ENCODE results near the gene PIP4K2B.
"Not testable (repeated sequence)": the region's sequence is repeated elsewhere in the genome, so short reads cannot be mapped to it uniquely, and the experiment has no call there.

Gene PIP4K2B

DNA sequence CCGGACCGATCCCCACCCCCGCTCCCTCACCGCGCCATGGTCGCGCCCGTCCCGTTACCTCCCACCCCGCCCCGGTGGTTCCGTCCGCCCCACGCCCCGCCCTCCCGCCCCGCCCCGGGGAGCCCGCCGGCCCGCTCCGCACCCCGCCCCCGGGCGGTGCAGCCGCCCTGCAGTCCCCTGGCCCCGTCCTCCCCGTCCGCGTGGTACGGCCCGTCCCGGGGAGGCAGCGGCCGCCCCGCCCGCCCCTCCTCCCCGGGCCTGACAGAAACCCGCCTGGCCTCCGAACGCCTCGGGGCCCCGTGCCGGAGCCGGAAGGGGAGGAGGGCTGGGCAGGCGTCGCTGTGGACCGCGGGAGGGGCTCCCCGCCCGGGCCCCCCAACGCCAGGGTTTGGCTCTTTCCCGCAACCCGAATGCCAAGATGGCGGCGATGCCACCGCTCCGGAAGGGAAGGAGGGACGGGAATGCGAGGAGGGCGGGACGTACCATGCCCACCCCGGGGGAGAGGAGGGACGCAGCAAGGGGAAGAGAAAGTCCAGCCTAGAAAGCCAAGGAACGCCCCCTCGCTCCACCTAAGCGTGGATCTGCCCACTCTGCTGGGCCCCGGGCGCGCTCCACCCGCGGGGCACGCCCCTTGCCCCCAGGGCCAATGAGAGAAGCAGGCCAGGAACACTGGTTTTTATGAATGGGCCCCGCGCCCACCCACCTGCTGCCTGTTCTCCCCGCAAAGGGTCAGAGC, at the start of gene PIP4K2B:
Gene PIP4K2B (minus strand): TSS at position 56 of the 736 bp plus-strand sequence. CDS start 132 bp downstream, outside the sequence.
- peak; percentile 67 to 70 for DNase-seq (ENCODE audit: low read depth in 2 of 2)

DNA sequence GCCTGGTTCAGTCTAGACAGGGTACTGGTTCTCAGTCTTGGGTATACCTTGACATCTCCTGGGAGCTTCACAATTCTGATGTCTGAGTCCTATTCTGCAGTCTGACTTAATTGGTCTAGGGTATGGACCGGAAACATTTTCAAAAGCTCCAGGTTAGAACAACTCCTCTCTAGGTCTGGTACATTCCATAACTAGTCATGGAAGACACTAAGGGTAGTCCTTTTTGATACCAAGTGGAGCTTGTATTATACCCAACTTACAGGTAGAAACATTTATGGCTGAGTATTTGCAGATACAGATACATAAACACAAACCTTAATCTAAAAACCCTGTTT, 49.2 kb upstream of the PIP4K2B start:
- DNase-seq (ENCODE audit: low read depth in 2 of 2), result no peak

DNA sequence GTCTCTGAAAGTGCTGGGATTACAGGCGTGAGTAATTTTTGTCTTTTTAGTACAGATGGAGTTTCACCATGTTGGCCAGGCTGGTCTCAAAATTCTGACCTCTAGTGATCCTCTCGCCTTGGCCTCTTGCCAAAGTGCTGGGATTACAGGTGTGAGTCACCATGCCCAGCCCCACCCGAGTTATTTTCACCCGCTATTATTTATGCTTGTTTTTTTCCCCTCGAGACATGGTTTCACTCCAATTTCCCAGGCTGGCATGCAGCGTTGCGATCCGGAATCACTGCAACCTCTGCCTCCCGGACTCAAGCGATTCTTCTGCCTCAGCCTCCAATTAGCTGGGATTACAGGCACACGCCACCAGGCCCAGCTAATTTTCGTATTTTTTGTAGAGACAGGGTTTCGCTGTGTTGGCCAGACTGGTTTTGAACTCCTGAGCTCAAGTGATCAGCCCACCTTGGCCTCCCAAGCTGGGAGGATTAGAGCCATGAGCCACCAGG, 45.0 kb upstream of the PIP4K2B start:
- no peak for DNase-seq (ENCODE audit: low read depth in 2 of 2)

DNA sequence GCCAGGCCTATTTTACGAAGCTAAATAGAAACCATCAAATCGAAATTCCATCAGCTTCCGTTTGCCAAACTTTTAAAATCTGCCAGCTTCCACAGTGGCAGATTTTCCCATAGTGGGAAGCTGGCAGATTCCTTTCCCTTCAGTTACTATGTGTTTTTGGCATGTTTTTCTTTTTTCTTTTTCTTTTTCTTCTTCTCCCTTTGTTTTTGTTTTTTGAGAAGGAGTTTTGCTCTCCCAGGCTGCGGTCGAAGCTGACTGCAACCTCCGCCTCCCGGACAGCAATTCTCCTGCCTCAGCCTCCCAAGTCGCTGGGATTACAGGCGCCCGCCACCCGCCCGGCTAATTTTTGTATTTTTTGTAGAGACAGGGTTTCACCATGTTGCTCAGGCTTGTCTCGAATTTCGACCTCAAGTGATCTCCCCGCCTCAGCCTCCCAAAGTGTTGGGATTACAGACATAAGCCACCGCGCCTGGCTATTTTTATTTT, 26.4 kb upstream of the PIP4K2B start:
- no peak for DNase-seq (ENCODE audit: low read depth in 2 of 2)

DNA sequence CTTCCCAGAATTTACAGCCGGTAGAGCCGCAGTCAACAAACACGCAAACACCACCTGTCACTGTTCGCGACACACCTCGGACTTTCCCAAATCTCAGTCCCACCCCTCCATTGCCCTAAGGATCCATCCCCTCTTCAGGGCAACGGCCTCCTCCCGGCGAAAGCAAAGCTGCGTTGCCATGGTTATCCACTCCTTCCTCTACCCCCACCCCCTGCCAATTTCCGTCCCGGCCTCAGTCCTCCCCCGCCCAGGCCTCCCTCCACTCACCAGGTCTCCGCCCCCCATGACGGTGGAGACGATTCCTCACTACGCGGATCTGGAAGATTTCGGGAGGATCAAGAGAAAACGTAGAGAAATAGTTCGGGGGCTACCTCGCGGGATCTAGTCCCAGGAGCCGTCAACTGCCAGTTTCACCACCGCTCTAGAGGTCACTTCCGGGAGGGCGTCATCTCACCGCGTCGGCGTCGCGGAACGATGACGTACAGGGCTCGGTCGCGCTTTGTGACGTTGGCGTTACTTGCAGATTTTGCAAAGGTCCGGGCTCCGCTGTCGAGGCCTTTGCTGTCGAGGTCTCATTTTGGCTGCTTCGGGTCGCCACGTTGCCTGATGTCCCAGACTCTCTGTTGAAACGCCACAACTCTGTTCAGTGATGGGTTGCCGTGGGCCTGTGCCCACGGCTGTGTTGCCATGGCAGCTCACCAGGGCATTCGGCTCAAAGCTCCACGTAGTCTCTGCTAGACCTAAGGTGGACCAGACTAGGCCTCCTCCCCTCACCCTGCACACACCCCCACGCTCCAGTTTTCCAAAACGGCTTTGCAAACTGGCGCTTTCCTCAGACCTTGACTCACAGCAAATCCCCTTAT, 25.8 kb upstream of the PIP4K2B start, which contains the start of gene CWC25:
Gene CWC25 (minus strand): TSS at position 423 of the 863 bp plus-strand sequence. CDS start 138 bp downstream, at position 285.
- peak; percentile 88 to 91 for DNase-seq (ENCODE audit: low read depth in 2 of 2)

DNA sequence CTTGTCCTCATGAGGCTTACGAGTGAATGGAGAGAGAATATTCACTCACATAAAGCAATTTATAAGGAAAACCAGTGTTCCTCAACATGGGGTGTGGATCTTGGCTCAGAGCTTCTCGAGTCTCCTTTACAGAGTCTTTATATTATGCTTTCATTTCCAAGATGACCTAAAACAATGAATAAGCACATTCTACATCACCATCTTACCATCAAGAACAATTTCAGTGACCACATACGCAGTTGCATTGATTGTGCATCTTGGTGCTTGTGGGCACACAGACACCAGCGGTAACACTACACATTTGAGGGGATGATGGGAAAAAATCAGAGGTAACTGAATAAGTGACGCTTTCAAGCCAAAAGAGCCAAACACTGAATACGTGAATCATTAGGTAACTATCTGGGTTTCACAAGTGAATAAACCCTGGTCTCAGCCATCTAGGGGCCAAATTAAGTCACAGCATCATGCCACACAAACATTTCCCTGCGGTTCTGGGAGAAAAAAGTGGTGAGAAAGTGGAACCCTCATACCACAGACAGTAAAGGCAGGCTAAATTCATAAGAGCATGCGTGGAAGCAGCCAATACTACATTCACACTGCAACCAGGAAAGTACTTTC, 16.3 kb upstream of the PIP4K2B start:
- DNase-seq (ENCODE audit: low read depth in 2 of 2), result no peak

DNA sequence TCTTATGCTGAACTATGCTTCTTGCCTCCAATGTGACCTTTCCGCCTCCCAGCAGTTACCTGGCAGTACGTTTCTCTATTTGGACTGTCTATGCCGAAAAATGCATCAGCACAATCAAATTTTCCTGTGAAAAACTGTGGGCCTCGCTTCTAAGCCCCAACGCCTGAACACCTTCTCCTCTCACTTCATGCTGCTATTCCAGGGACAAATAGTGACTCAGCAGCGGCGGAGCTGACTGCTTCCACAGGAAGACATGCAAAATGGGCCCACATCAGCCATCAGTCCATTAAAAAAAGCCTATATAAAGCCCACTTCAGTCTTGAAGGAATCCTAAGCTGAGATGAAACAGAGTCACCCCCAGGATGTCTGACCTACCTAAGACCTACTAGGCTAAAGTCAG, 10.5 kb upstream of the PIP4K2B start:
- no peak for DNase-seq (ENCODE audit: low read depth in 2 of 2)

DNA sequence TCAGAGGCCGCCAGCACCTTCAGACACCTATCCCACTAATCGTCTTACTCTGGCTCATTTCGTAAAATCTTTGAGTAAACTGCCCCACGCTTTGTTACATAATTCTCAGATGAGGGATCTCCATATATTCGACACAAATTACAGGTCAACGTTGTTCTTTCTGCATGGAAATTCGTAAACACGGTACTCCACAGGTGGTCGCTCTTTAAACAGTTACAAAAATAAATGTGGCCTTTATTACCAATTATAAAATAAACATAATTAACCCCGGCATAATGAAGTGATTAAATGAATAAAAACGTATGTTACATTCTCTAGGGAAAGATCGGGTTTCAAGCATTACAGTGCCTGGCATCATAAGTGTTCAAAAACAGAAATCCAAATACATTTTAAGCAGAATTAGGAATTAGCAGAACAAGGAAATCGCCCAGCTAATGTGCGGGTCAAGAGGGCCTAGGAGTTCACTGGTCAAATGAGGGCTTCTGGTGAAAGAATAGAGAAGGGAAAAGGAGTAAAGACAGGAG, 943 bp upstream of the PIP4K2B start:
- no peak for DNase-seq (ENCODE audit: low read depth in 2 of 2)

DNA sequence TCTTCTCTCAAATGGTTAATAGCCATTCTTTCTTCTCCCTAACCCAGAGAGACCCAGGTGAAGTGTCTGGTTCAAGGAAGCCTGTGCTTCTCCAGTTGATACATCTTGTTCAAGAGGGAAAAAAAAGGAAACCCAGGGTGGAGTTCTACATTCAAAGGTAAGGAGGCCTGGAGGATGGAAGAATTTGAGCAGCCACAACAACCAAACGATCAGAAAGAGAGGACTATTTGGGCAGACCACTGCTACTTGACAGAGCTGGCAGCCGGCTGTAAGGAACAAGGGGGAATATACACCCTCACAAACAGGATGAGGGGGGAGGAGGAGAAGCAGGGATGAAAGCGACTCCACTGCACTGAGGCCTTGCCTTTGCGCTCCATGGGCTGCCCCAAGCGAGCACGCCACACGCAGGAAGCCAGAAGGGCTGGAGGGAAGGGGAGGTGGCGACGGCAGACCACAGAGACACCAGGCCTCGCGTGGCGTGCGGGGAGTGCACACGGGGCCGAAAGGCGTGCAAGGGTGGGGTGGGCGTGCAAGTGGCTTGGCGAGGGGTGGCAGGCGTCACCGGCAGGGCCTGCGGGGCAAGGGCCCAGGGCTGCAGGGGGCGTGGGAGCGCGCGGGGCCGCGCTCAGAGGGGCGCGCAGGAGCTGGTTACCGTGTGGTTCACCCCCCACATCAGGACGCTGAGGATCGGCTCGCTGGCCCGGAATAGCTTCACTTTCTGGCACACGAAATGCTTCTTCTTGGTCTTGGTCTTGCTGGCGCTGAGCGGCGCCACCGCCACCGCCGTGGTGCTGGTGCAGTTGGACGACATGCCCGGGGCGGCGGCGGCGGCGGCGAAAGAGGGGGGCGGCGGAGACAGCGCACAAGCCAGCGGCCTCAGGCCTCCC, 499 bp downstream of the PIP4K2B start:
- peak; percentile 16 to 22 for DNase-seq (ENCODE audit: low read depth in 2 of 2)

DNA sequence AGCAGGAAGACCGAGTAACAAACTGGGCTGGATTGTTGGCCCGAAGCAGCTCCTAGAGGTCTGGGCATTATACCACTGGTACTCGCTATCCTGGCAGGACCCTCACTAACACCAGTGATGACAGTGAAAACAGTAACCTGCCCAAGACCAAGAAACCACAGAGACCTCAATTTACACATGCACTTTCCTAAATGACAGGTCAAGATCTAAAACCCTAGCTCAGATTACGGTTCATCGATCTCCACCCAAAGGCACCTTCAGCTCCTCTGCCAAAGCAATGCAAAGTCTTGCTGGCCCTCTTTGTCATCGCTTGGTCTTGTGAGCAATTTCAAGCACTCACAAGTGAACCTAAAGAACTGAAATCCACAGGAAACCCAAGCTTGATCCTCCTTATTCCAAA, 1.5 kb downstream of the PIP4K2B start:
- DNase-seq (ENCODE audit: low read depth in 2 of 2), result no peak

DNA sequence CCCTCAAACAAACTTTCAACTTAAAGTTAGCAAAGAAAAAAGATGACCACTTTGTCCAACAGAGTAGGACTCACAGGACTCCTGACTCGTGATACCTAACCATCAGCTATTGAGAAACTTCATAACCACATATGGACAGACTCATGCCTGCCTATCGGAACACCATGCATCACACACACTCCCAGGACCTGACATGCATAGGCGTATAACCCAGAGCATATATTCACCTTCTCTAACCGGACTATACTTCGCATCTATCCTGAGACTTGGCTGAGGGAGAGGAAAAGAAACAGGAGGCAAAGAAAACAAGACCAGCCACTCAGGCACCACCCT, 2.2 kb downstream of the PIP4K2B start:
- DNase-seq (ENCODE audit: low read depth in 2 of 2), result no peak

DNA sequence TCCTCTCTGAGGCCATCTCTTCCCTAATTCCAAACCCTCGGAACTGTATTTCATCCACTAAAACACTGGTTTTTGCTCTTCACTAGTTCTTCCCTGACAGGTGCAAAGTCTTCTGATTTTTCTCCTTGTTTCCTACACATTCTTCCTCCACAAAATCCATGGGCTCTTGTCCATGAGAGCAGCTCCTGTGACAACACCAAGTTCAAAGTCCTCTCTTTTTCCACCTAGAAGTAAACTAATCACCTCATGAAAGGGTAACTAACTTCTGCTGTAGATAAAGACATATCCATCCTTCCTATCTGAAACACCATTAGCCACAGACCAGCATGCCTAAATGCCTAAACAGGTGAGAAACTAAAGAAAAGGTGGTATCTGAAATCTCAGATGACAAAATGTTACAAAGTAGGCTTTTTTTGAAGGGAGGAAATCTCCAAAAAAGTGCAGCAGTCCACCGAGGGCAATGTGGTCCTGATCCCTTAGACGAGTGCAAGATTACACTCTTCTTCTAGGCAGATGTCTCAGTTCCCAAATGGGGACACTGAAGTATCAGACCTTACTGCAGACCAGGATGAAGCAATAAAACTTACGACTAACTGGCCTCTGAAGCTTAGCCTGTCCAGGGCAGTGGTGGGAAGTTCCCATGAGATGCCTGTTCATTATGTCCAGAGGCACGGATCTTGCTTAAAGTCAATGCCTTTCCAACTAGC, 2.8 kb downstream of the PIP4K2B start:
- no peak for DNase-seq (ENCODE audit: low read depth in 2 of 2)

DNA sequence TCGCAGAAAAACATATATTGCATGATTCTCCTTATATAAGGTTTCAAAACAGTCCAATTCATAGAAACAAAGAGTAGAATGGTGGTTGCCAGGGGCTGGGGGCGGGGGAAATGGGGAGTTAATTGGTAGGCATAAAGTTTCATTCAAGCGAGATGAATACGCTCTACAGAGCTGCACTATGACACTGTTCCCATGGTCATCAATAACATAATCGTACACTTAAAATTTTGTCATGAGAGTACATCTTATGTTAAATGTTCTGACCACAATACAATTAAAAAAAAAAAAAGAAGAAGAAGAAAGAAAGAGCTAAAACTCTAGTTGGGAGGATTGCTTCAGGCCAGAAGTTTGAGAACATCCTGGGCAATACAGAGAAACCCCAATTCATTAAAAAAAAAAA, 5.1 kb downstream of the PIP4K2B start:
- DNase-seq (ENCODE audit: low read depth in 2 of 2), result no peak

DNA sequence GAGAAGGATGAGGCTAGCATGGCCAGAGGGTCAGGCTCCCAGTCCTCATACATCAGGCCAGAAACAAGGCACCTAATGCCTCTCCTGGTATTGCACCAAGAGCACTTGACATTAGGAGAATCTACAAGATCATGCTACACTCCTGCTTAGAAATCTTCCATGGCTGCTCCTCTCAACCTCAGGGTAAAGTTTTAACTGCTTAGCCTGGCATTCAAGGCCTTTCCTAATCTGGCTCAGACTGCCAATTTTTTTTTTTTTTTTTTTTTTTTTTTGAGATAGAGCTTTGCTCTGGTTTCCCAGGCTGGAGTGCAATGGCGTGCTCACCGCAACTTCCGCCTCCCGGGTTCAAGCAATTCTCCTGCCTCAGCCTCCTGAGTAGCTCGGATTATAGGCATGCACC, 8.2 kb downstream of the PIP4K2B start:
- no peak for DNase-seq (ENCODE audit: low read depth in 2 of 2)

DNA sequence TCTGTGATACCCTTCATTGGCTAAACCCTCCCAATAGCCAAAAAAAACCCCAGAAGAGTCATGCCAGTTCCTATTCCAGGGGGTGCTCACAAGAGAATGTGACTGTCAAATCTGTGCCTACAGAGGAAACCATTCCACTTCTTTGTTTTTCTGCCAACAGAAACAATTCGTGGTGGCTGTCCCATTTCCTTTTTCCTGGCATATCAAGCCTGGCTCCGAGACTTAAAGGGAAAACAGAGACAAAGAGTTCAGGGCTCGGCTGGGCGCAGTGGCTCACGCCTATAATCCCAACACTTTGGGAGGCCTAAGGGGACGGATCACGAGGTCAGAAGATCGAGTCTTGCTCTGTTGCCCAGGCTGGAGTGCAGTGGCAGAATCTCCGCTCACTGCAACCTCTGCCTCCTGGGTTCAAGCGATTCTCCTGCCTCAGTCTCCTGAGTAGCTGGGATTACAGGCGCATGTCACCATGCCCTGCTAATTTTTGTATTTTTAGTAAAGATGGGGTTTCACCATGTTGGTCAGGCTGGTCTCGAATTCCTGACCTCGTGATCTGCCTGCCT, 9.1 kb downstream of the PIP4K2B start:
- not testable (repeated sequence) for DNase-seq (ENCODE audit: low read depth in 2 of 2)

DNA sequence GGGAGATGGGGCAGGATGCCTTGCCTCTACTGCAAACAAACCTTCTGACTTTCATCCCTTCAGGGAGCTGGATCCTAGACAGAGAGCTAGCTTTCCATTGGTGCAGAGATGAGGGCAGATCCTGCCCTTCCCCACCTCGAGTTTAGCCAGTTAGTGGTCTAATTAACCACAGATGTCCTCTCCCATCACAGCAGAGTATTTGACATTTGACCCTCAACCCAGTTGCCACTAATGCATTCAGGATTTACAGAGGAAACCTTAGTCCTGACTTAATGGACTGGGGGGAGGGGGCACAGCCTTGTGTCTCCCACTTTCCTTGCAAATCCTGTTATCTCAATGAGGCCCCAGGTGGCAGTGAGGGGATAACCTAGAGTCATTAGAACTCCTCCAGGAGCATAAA, 10.2 kb downstream of the PIP4K2B start:
- no peak for DNase-seq (ENCODE audit: low read depth in 2 of 2)

DNA sequence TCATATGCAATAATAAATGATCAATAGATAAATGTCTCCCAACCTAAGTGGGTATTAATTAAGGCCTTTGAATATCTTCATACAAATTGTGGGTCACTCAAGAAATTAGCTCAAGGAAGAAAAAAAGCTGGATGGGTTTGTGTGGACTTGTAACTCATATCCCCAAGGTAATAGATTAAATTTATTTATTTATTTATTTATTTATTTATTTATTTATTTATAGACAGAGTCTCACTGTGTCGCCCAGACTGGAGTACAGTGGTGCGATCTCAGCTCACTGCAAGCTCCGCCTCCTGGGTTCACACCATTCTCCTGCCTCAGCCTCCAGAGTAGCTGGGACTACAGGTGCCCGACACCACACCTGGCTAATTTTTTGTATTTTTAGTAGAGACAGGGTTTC, 11.4 kb downstream of the PIP4K2B start:
- not testable (repeated sequence) for DNase-seq (ENCODE audit: low read depth in 2 of 2)

DNA sequence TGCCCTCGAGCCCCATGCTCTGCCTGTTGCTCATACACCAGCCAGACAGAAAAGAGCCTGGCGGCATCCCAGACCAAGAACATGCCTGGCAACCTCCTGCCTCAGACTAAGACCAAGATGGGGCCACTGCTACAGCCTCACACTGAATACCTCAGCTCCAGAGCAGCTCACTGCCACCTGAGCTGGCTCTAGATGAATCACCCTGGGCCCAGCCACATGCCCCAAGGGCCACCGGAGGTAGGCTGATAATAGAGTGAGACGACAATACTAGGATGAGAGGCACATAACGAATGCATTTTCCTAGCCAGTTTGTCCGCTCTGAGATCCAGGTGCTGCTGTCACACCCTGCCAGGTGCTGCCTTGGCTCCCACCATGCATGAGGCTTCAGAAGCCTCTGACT, 13.0 kb downstream of the PIP4K2B start:
- DNase-seq (ENCODE audit: low read depth in 2 of 2), result no peak

DNA sequence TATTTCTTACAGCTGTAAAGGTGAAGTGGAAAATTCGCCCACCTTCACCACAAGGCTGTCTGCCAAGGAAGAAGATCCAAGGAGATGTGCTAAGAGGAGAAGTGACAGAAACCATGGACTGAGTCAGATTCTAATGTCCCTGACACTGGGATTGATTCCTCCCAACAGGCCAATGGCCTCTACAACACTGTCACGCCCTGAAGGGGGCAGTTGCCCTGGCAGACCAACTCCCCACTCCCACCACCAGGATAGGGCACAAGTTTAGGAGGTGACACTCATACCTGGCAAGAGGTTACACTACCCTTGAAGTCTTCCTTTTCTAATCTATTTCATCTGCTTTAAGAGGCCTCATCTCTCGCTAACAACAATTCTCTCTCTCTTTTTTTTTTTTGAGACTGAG, 16.1 kb downstream of the PIP4K2B start:
- no peak for DNase-seq (ENCODE audit: low read depth in 2 of 2)
